HCT116 (cell line): Measurements from ENCODE around the gene NCOA1. TPM values are rescaled to one million over a fixed set of nuclear protein-coding genes. Genes with fewer than 3 reads are reported as not detected.

Experiments
- ATAC-seq: fragments of 200-7000 bp; cut with Tn5 transposase; 2 replicates; pipeline ENCODE4 v1.9.1; 2020; ENCODE audit warnings: mild to moderate bottlenecking, moderate library complexity
- BruUV-seq: library from RNA; stranded (reverse); fragments of 400-500 nt; replicated peaks from 2 replicates; lab custom pipeline; 2021; lab: Mats Ljungman, UMichigan
- CTCF ChIA-PET: fragments of 300-600 bp; sonication (Branson Sonifier 250); formaldehyde crosslinking; loops from one replicate; lab custom pipeline; 2021; ENCODE audit warnings: antibody characterized with exemption; lab: Charles Lee
- POLR2A ChIA-PET: fragments of 300-600, 350-600 bp; sonication (Branson Sonifier 250); formaldehyde crosslinking; loops from one replicate; lab custom pipeline; 2021; ENCODE audit warnings: antibody characterized with exemption; lab: Charles Lee
- RAD21 ChIA-PET, 2 experiments: fragments of 300-600 bp; sonication (Branson Sonifier 250); formaldehyde crosslinking; loops; one replicate each; lab custom pipeline; 2023; ENCODE audit warnings: low total read pairs in 2 of 2; ENCODE audit not compliant: uncharacterized antibody in 2 of 2, unreplicated experiment in 2 of 2, low non-redundant PET in 1 of 2; lab: Charles Lee
- DNase-seq: peaks from one replicate; pipeline ENCODE4 v3.0.0-alpha.2; 2010; ENCODE audit warnings: low read depth, low spot score
- H2AFZ ChIP-seq: fragments of 200-600 bp; shearing (Covaris generic), sonication (generic); 2 replicates; pipeline ENCODE4 v1.6.1; 2017; ENCODE audit warnings: low read depth, mixed run types, mixed read lengths, antibody characterized with exemption, low read length; ENCODE audit not compliant: poor library complexity, severe bottlenecking
- H3K27ac ChIP-seq: 2 replicates; pipeline ENCODE4 v1.5.1; 2012; ENCODE audit warnings: low read depth, low read length
- H3K27me3 ChIP-seq: fragments of 200-600 bp; sonication (generic); 2 replicates; pipeline ENCODE4 v1.6.1; 2016; ENCODE audit warnings: mixed run types, low read length, mixed read lengths; ENCODE audit not compliant: insufficient read depth
- H3K36me3 ChIP-seq, 2 experiments: fragments of 200-500 bp in 1 of 2; fragments of 200-600 bp in 1 of 2; sonication (Bioruptor generic) in 1 of 2; sonication (generic) in 1 of 2; 2 replicates each; pipeline versions ENCODE4 v1.5.1 to v1.6.1; 2014 to 2016; ENCODE audit warnings: low read length in 2 of 2, inconsistent platforms in 1 of 2, mixed read lengths in 1 of 2, mixed run types in 1 of 2; ENCODE audit not compliant: insufficient read depth in 2 of 2, control insufficient read depth in 1 of 2
- H3K4me1 ChIP-seq, 2 experiments: fragments of 200-600 bp in 1 of 2; sonication (generic) in 1 of 2; 2 replicates each; pipeline versions ENCODE4 v1.5.1 to v1.6.1; 2012 to 2017; ENCODE audit warnings: low read length in 2 of 2, inconsistent platforms in 1 of 2, mild to moderate bottlenecking in 1 of 2, mixed read lengths in 1 of 2, mixed run types in 1 of 2, moderate library complexity in 1 of 2; ENCODE audit not compliant: insufficient read depth in 2 of 2, control insufficient read depth in 1 of 2
- H3K4me2 ChIP-seq: fragments of 200-600 bp; sonication (generic); 2 replicates; pipeline ENCODE4 v1.6.1; 2017; ENCODE audit warnings: mixed run types, low read length, mixed read lengths
- H3K4me3 ChIP-seq, 2 experiments: fragments of 200-600 bp in 1 of 2; sonication (generic) in 1 of 2; replicated peaks in 1 of 2; 2 replicates each; pipeline ENCODE4 v1.5.1; 2011 to 2016; ENCODE audit warnings: low read length in 2 of 2, control low read depth in 1 of 2, low read depth in 1 of 2, mild to moderate bottlenecking in 1 of 2, mixed read lengths in 1 of 2, mixed run types in 1 of 2
- H3K79me2 ChIP-seq: fragments of 200-600 bp; sonication (generic); 2 replicates; pipeline ENCODE4 v1.6.1; 2017; ENCODE audit warnings: mild to moderate bottlenecking, mixed run types, low read length, moderate library complexity, mixed read lengths; ENCODE audit not compliant: insufficient read depth
- H3K9ac ChIP-seq: fragments of 200-600 bp; sonication (generic); 2 replicates; pipeline ENCODE4 v1.6.1; 2016; ENCODE audit warnings: low read length, mixed read lengths
- H3K9me2 ChIP-seq: fragments of 200-600 bp; sonication (generic), shearing (Covaris generic); 2 replicates; pipeline ENCODE4 v1.6.1; 2017; ENCODE audit warnings: mixed run types, mild to moderate bottlenecking, moderate library complexity; ENCODE audit not compliant: insufficient read depth
- H3K9me3 ChIP-seq, 2 experiments: fragments of 200-500 bp in 1 of 2; fragments of 200-600 bp in 1 of 2; sonication (Bioruptor generic) in 1 of 2; sonication (generic) in 1 of 2; 2 replicates each; pipeline ENCODE4 v1.6.1; 2014 to 2017; ENCODE audit warnings: low read length in 2 of 2, mixed read lengths in 2 of 2, inconsistent platforms in 1 of 2, low read depth in 1 of 2, mild to moderate bottlenecking in 1 of 2, mixed run types in 1 of 2, moderate library complexity in 1 of 2; ENCODE audit not compliant: control insufficient read depth in 1 of 2, insufficient read depth in 1 of 2
- H4K20me1 ChIP-seq: fragments of 200-600 bp; sonication (generic), shearing (Covaris generic); 2 replicates; pipeline ENCODE4 v1.6.1; 2017; ENCODE audit warnings: mixed run types, mild to moderate bottlenecking, moderate library complexity; ENCODE audit not compliant: insufficient read depth
- ATF3 ChIP-seq: IDR thresholded peaks from 2 replicates; pipeline ENCODE4 v1.6.1; 2012
- CEBPB ChIP-seq: IDR thresholded peaks from 2 replicates; pipeline ENCODE4 v1.6.1; 2012; ENCODE audit warnings: low read depth
- CTCF ChIP-seq, 3 experiments: fragments of 200-600 bp in 1 of 3; sonication (generic) in 1 of 3; IDR thresholded peaks in 2 of 3; conservative IDR thresholded peaks in 1 of 3; 2 replicates each; pipeline ENCODE4 v1.5.1; 2012 to 2017; ENCODE audit warnings: low read depth in 2 of 3, low read length in 2 of 3, antibody characterized with exemption in 1 of 3, borderline replicate concordance in 1 of 3, control low read depth in 1 of 3, mild to moderate bottlenecking in 1 of 3, mixed read lengths in 1 of 3, mixed run types in 1 of 3, moderate library complexity in 1 of 3; ENCODE audit not compliant: insufficient read depth in 1 of 3
- EGR1 ChIP-seq: IDR thresholded peaks from 2 replicates; pipeline ENCODE4 v1.6.1; 2012; ENCODE audit warnings: low read depth
- ELF1 ChIP-seq: IDR thresholded peaks from 2 replicates; pipeline ENCODE4 v1.6.1; 2012; ENCODE audit warnings: low read depth, borderline replicate concordance
- EZH2 ChIP-seq: fragments of 200-600 bp; sonication (generic); IDR thresholded peaks from 2 replicates; pipeline ENCODE4 v1.6.1; 2017; ENCODE audit warnings: antibody characterized with exemption, mixed run types
- EZH2phosphoT487 ChIP-seq: fragments of 200-600 bp; IDR thresholded peaks from 2 replicates; pipeline ENCODE4 v1.6.1; 2018; ENCODE audit warnings: antibody characterized with exemption, borderline replicate concordance
- FOSL1 ChIP-seq: IDR thresholded peaks from 2 replicates; pipeline ENCODE4 v1.6.1; 2012; ENCODE audit warnings: low read depth
- JUND ChIP-seq: IDR thresholded peaks from 2 replicates; pipeline ENCODE4 v1.6.1; 2012
- MAX ChIP-seq: IDR thresholded peaks from 2 replicates; pipeline ENCODE4 v1.6.1; 2012
- POLR2A ChIP-seq: IDR thresholded peaks from 2 replicates; pipeline ENCODE4 v1.7.0; 2011; ENCODE audit warnings: borderline replicate concordance; ENCODE audit not compliant: insufficient read depth, insufficient read length; ENCODE audit errors: extremely low read depth
- POLR2AphosphoS5 ChIP-seq: IDR thresholded peaks from 2 replicates; pipeline ENCODE4 v1.6.1; 2011; ENCODE audit warnings: mild to moderate bottlenecking, low read depth, low read length, moderate library complexity
- RAD21 ChIP-seq: IDR thresholded peaks from 2 replicates; pipeline ENCODE4 v1.6.1; 2012; ENCODE audit warnings: low read depth, mild to moderate bottlenecking
- REST ChIP-seq: IDR thresholded peaks from 2 replicates; pipeline ENCODE4 v1.6.1; 2012; ENCODE audit warnings: low read depth
- SIN3A ChIP-seq: IDR thresholded peaks from 2 replicates; pipeline ENCODE4 v1.6.1; 2012; ENCODE audit warnings: low read depth
- TCF7L2 ChIP-seq: IDR thresholded peaks from 2 replicates; pipeline ENCODE4 v1.7.0; 2011; ENCODE audit warnings: borderline replicate concordance, inconsistent platforms; ENCODE audit not compliant: insufficient read depth, insufficient read length; ENCODE audit errors: extremely low read depth
- YY1 ChIP-seq: IDR thresholded peaks from 2 replicates; pipeline ENCODE4 v1.6.1; 2011; ENCODE audit warnings: low read length, low read depth, moderate library complexity, mild to moderate bottlenecking; ENCODE audit not compliant: insufficient replicate concordance; ENCODE audit errors: extremely low read depth
- ZBTB33 ChIP-seq: IDR thresholded peaks from 2 replicates; pipeline ENCODE4 v1.6.1; 2011; ENCODE audit warnings: mild to moderate bottlenecking, low read length, moderate library complexity; ENCODE audit not compliant: insufficient replicate concordance; ENCODE audit errors: extremely low read depth
- ZNF274 ChIP-seq: fragments of 200-500 bp; sonication (Bioruptor generic); IDR thresholded peaks from 2 replicates; pipeline ENCODE4 v1.6.1; 2014; ENCODE audit warnings: mild to moderate bottlenecking, low read depth, low read length, inconsistent platforms
- intact Hi-C: fragments of 100-400 bp; cut with micrococcal nuclease; formaldehyde crosslinking; loops from 2 replicates; pipeline ENCODE4 v1.10.0; 2022
- total RNA-seq: library from RNA; stranded (reverse); gene quantifications from one replicate; pipeline ENCODE4 v1.2.1, GENCODE V29; 2021; ENCODE audit not compliant: unreplicated experiment

Gene NCOA1
- total RNA-seq, 1 experiment from 2014 or later = 10.4 TPM

GRCh38 chr2:24498121-24498520 is 7.1 kb downstream of the NCOA1 start:
- ChIA-PET CTCF (no interaction called here), RAD21 (no interaction called here), POLR2A (no interaction called here)
- BruUV-seq = no TSS peak
- no peaks in the 10 kb centered on the region for H3K9me2 ChIP-seq
- no peaks in the 10 kb centered on the region for H3K27me3 ChIP-seq
- no peaks in the 10 kb centered on the region for H4K20me1 ChIP-seq
- intact Hi-C loops = no loop called here
- no peak overlapping the region for H3K27ac ChIP-seq
- H2AFZ ChIP-seq = no peak overlapping the region
- no peak overlapping the region for H3K4me2 ChIP-seq
- H3K36me3 ChIP-seq = no peaks in the 10 kb centered on the region
- no peak for TF ChIP-seq CEBPB
- TF ChIP-seq CTCF (IDR thresholded peaks at IDR 0.05 in 2 of 3, conservative IDR thresholded peaks at IDR 0.05 in 1 of 3; ENCODE audit: borderline replicate concordance in 1 of 3, insufficient read depth in 1 of 3, low read depth in 2 of 3, low read length in 2 of 3) = no peak
- no peak for TF ChIP-seq ZNF274
- TF ChIP-seq POLR2AphosphoS5 = no peak
- no peak for TF ChIP-seq ATF3
- no peak for TF ChIP-seq REST
- TF ChIP-seq POLR2A = no peak
- TF ChIP-seq TCF7L2 = no peak
- TF ChIP-seq EZH2 = no peak
- TF ChIP-seq ELF1 = no peak
- TF ChIP-seq ZBTB33 = no peak
- no peak for TF ChIP-seq FOSL1
- no peak for TF ChIP-seq EGR1
- TF ChIP-seq RAD21 = no peak
- TF ChIP-seq JUND = no peak
- no peak for TF ChIP-seq EZH2phosphoT487
- TF ChIP-seq SIN3A = no peak
- no peak for TF ChIP-seq MAX
- no peak for TF ChIP-seq YY1
- H3K4me3 ChIP-seq = no peak overlapping the region
- ATAC-seq (no peak), DNase-seq (no peak)
- H3K9me3 ChIP-seq = no peaks in the 10 kb centered on the region
- H3K79me2 ChIP-seq = 0 out of 2 replicates have a peak, but pooled peaks cover 3% of the 10 kb centered on the region
- no peaks in the 10 kb centered on the region for H3K4me1 ChIP-seq
- H3K9ac ChIP-seq = no peak overlapping the region
